Fibroblast of skin of right biceps (primary cell): ENCODE measurements around the gene PAFAH1B2.
A peak's percentile ranks its signal among the peaks of the same experiment; 100 is the strongest.
"Not testable (repeated sequence)": the region's sequence is repeated elsewhere in the genome, so short reads cannot be mapped to it uniquely, and the experiment has no call there.

ENCODE experiments used
- DNase-seq: peaks from one replicate; pipeline ENCODE4 v3.0.0-alpha.2; 2013

PAFAH1B2 gene

GRCh38 chr11:117128289-117128688 is 15.8 kb upstream of the PAFAH1B2 start:
- DNase-seq: no peak

GRCh38 chr11:117130396-117130795 is 13.7 kb upstream of the PAFAH1B2 start:
- DNase-seq: not testable (repeated sequence)

GRCh38 chr11:117130879-117131278 is 13.2 kb upstream of the PAFAH1B2 start:
- DNase-seq: no peak

GRCh38 chr11:117134431-117134830 is 9.7 kb upstream of the PAFAH1B2 start:
- DNase-seq: no peak

GRCh38 chr11:117134979-117135378 is 9.1 kb upstream of the PAFAH1B2 start:
- not testable (repeated sequence) for DNase-seq

- not testable (repeated sequence) for DNase-seq
Observed at GRCh38 chr11:117137223-117138086, 6.6 kb upstream of the PAFAH1B2 start.

- DNase-seq: peak; percentile 59
Observed at GRCh38 chr11:117143390-117143789, 697 bp upstream of the PAFAH1B2 start.

- peak; percentile 69 for DNase-seq
Observed at GRCh38 chr11:117144477-117145392, 648 bp downstream of the PAFAH1B2 start.

- peak; percentile 46 for DNase-seq
Observed at GRCh38 chr11:117145393-117145761, 1.3 kb downstream of the PAFAH1B2 start.

- peak; percentile 49 for DNase-seq
Observed at GRCh38 chr11:117146521-117146920, 2.4 kb downstream of the PAFAH1B2 start.

- DNase-seq: no peak
Observed at GRCh38 chr11:117152066-117152465, 8.0 kb downstream of the PAFAH1B2 start.

- DNase-seq: no peak
Observed at GRCh38 chr11:117154468-117154867, 10.4 kb downstream of the PAFAH1B2 start.

GRCh38 chr11:117157507-117157906 is 13.4 kb downstream of the PAFAH1B2 start:
- DNase-seq: no peak

GRCh38 chr11:117159892-117160291 is 15.8 kb downstream of the PAFAH1B2 start:
- DNase-seq: no peak

- DNase-seq: no peak
Observed at GRCh38 chr11:117160826-117161225, 16.7 kb downstream of the PAFAH1B2 start.

GRCh38 chr11:117166491-117166890 is 22.4 kb downstream of the PAFAH1B2 start:
- DNase-seq: peak; percentile 32

GRCh38 chr11:117169736-117170135 is 25.6 kb downstream of the PAFAH1B2 start:
- DNase-seq: no peak

GRCh38 chr11:117170210-117170609 is 26.1 kb downstream of the PAFAH1B2 start:
- no peak for DNase-seq

GRCh38 chr11:117171007-117171403 is 26.9 kb downstream of the PAFAH1B2 start:
- no peak for DNase-seq

GRCh38 chr11:117171404-117172061 is 27.4 kb downstream of the PAFAH1B2 start:
- no peak for DNase-seq

- no peak for DNase-seq
Observed at GRCh38 chr11:117172724-117173421, 28.8 kb downstream of the PAFAH1B2 start.

GRCh38 chr11:117175104-117175503 is 31.0 kb downstream of the PAFAH1B2 start:
- DNase-seq: no peak
